ENCODE measurements around the gene TESK2. TPM values are rescaled to one million over a fixed set of nuclear protein-coding genes. Genes with fewer than 3 reads are reported as not detected.

The TESK2 gene
- total and polyA plus RNA-seq, 2 of the 8 experiments (the other 6 are each of a cell fraction or from before 2014, with no cell fraction given) = 10.8 to 12.6 TPM

DNA sequence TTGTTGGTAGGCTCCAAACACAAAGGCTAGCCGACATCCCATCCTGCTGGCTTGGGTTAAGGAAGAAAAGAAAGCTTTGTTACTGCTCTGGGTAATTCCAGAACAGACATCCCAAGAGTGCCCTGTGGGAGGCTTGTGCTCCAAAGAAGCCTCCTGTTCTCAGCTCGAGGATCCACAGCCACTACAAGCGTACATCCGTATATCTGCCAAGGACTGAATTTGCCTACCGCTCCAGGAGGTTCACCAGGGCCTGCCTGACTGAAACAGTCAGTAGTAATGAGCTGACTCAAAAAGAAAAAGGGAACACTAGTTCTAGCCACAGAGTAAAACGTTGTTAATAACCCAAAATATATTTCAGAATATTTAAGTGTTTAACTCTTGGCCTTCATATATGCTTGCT lies 125.9 kb downstream of the TESK2 start (continued):
- TF ChIP-seq PHF8 (conservative IDR thresholded peaks at IDR 0.05; ENCODE audit: low read depth, low read length) (no peak), TAF1 (IDR thresholded peaks at IDR 0.05; ENCODE audit: low read depth, low read length) (no peak), SIX5 (IDR thresholded peaks at IDR 0.05; ENCODE audit: low read depth, low read length) (no peak), CHD1 (IDR thresholded peaks at IDR 0.05; ENCODE audit: low read depth, low read length) (no peak), GABPA (IDR thresholded peaks at IDR 0.05; ENCODE audit: borderline replicate concordance, insufficient read depth, low read length) (no peak), CEBPB (IDR thresholded peaks at IDR 0.05; ENCODE audit: low read depth, low read length) (no peak), CHD7 (IDR thresholded peaks at IDR 0.05; ENCODE audit: insufficient replicate concordance, low read length) (no peak)
- TF ChIP-seq, protein P1, sequence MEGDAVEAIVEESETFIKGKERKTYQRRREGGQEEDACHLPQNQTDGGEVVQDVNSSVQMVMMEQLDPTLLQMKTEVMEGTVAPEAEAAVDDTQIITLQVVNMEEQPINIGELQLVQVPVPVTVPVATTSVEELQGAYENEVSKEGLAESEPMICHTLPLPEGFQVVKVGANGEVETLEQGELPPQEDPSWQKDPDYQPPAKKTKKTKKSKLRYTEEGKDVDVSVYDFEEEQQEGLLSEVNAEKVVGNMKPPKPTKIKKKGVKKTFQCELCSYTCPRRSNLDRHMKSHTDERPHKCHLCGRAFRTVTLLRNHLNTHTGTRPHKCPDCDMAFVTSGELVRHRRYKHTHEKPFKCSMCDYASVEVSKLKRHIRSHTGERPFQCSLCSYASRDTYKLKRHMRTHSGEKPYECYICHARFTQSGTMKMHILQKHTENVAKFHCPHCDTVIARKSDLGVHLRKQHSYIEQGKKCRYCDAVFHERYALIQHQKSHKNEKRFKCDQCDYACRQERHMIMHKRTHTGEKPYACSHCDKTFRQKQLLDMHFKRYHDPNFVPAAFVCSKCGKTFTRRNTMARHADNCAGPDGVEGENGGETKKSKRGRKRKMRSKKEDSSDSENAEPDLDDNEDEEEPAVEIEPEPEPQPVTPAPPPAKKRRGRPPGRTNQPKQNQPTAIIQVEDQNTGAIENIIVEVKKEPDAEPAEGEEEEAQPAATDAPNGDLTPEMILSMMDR (IDR thresholded peaks at IDR 0.05; ENCODE audit: control extremely low read depth in 1 of 3, insufficient read depth in 1 of 3, low read depth in 1 of 3, low read length in 3 of 3) = no peak
